ENCODE data around the gene OR51B4. TPM values are rescaled to one million over a fixed set of nuclear protein-coding genes. Genes with fewer than 3 reads are reported as not detected.

Gene OR51B4
- total RNA-seq, 1 experiment from 2014 or later = 43.7 TPM

DNA sequence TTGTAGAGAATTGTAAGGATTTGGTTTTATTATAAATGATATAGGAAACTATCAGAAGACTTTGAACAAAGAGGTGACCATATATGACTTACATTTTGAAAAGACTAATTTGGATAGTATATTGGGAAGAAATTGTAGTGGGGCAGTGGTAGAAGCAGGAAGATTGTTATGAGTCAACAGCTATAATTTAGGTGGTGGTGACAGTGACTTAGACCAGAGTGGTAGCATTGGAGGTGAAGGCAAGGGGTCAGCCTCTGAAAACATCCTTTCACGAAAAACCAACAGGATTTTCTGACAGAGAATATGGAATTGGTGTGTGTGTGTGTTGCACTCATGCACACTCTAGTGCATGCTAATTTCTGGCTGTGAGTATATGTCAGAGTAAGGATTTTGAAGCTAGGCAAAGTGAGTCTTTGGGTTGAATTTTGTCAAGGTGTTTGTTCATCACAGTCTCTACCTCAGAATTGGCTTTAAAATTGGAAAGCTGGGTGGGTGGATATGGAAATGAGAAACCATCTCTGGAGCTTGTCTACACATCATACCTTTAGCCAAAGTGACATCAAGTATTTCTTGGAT is 23.9 kb downstream of the OR51B4 start:
- Histone ChIP-seq H3K4me1 (ENCODE audit: control insufficient read depth in 1 of 2, insufficient read depth in 2 of 2, low read length in 2 of 2) (peaks cover 18 to 44% of the 10 kb centered on the region in 2 experiments), H3K79me2 (ENCODE audit: insufficient read depth, low read length) (no peaks in the 10 kb centered on the region), H3K9ac (ENCODE audit: low read length) (no peak overlapping the region), H3K36me3 (ENCODE audit: control insufficient read depth in 1 of 2, insufficient read depth in 2 of 2, low read length in 2 of 2) (no peaks in the 10 kb centered on the region; a peak in 1 of 4 replicates), H3K27me3 (ENCODE audit: insufficient read depth, low read length) (no peaks in the 10 kb centered on the region), H3K4me3 (replicated peaks in 1 of 2; ENCODE audit: low read depth in 1 of 2, low read length in 2 of 2) (no peak overlapping the region), H3K9me3 (ENCODE audit: control insufficient read depth in 1 of 2, insufficient read depth in 1 of 2, low read depth in 1 of 2, low read length in 2 of 2) (no peaks in the 10 kb centered on the region), H2AFZ (ENCODE audit: low read depth, low read length, poor library complexity, severe bottlenecking) (no peak overlapping the region), H3K27ac (ENCODE audit: low read depth, low read length) (no peak overlapping the region), H4K20me1 (ENCODE audit: insufficient read depth) (no peaks in the 10 kb centered on the region), H3K9me2 (ENCODE audit: insufficient read depth) (no peaks in the 10 kb centered on the region), H3K4me2 (ENCODE audit: low read length) (no peak overlapping the region)
- CTCF ChIA-PET = interaction anchor here (1.0 kb wide), 1 partner anchor 13 kb away, joined by 3 read pairs; no protein-coding TSS in a partner anchor
- TF ChIP-seq POLR2AphosphoS5 (IDR thresholded peaks at IDR 0.05; ENCODE audit: low read depth, low read length) = no peak
- no peak for TF ChIP-seq JUND (IDR thresholded peaks at IDR 0.05)
- no peak for TF ChIP-seq FOSL1 (IDR thresholded peaks at IDR 0.05; ENCODE audit: low read depth)
- TF ChIP-seq, protein P1, sequence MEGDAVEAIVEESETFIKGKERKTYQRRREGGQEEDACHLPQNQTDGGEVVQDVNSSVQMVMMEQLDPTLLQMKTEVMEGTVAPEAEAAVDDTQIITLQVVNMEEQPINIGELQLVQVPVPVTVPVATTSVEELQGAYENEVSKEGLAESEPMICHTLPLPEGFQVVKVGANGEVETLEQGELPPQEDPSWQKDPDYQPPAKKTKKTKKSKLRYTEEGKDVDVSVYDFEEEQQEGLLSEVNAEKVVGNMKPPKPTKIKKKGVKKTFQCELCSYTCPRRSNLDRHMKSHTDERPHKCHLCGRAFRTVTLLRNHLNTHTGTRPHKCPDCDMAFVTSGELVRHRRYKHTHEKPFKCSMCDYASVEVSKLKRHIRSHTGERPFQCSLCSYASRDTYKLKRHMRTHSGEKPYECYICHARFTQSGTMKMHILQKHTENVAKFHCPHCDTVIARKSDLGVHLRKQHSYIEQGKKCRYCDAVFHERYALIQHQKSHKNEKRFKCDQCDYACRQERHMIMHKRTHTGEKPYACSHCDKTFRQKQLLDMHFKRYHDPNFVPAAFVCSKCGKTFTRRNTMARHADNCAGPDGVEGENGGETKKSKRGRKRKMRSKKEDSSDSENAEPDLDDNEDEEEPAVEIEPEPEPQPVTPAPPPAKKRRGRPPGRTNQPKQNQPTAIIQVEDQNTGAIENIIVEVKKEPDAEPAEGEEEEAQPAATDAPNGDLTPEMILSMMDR (IDR thresholded peaks at IDR 0.05 in 2 of 3, conservative IDR thresholded peaks at IDR 0.05 in 1 of 3; ENCODE audit: borderline replicate concordance in 1 of 3, insufficient read depth in 1 of 3, low read depth in 2 of 3, low read length in 2 of 3) = no peak
- TF ChIP-seq SRF (IDR thresholded peaks at IDR 0.05; ENCODE audit: low read depth) = no peak
- no peak for TF ChIP-seq TCF7L2 (IDR thresholded peaks at IDR 0.05; ENCODE audit: borderline replicate concordance, extremely low read depth, insufficient read depth, insufficient read length)
- TF ChIP-seq, protein P2, sequence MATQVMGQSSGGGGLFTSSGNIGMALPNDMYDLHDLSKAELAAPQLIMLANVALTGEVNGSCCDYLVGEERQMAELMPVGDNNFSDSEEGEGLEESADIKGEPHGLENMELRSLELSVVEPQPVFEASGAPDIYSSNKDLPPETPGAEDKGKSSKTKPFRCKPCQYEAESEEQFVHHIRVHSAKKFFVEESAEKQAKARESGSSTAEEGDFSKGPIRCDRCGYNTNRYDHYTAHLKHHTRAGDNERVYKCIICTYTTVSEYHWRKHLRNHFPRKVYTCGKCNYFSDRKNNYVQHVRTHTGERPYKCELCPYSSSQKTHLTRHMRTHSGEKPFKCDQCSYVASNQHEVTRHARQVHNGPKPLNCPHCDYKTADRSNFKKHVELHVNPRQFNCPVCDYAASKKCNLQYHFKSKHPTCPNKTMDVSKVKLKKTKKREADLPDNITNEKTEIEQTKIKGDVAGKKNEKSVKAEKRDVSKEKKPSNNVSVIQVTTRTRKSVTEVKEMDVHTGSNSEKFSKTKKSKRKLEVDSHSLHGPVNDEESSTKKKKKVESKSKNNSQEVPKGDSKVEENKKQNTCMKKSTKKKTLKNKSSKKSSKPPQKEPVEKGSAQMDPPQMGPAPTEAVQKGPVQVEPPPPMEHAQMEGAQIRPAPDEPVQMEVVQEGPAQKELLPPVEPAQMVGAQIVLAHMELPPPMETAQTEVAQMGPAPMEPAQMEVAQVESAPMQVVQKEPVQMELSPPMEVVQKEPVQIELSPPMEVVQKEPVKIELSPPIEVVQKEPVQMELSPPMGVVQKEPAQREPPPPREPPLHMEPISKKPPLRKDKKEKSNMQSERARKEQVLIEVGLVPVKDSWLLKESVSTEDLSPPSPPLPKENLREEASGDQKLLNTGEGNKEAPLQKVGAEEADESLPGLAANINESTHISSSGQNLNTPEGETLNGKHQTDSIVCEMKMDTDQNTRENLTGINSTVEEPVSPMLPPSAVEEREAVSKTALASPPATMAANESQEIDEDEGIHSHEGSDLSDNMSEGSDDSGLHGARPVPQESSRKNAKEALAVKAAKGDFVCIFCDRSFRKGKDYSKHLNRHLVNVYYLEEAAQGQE (IDR thresholded peaks at IDR 0.05; ENCODE audit: low read depth) = no peak
- TF ChIP-seq ZFX (IDR thresholded peaks at IDR 0.05) = no peak
- TF ChIP-seq CEBPB (IDR thresholded peaks at IDR 0.05; ENCODE audit: low read depth) = no peak
- no peak for TF ChIP-seq POLR2A (IDR thresholded peaks at IDR 0.05; ENCODE audit: borderline replicate concordance, extremely low read depth, insufficient read depth, insufficient read length)
- no peak for TF ChIP-seq CBX3 (IDR thresholded peaks at IDR 0.05; ENCODE audit: low read depth)
- TF ChIP-seq YY1 (IDR thresholded peaks at IDR 0.05; ENCODE audit: extremely low read depth, insufficient replicate concordance, low read depth, low read length) = no peak
- TF ChIP-seq ELF1 (IDR thresholded peaks at IDR 0.05; ENCODE audit: borderline replicate concordance, low read depth) = no peak
- no peak for TF ChIP-seq SP1 (IDR thresholded peaks at IDR 0.05; ENCODE audit: low read depth)
- no peak for ATAC-seq
- RAD21 ChIA-PET (ENCODE audit: low non-redundant PET in 1 of 2, low total read pairs in 2 of 2, uncharacterized antibody in 2 of 2, unreplicated experiment in 2 of 2) = no interaction called here
- BruUV-seq (replicated peaks) = no TSS peak
- POLR2A ChIA-PET = no interaction called here
- intact Hi-C loops (cut with micrococcal nuclease) = no loop called here
- DNase-seq (ENCODE audit: low read depth, low spot score) = no peak
